Neural cell (in vitro differentiated cells): Measurements from ENCODE around the gene INAFM1. TPM values are rescaled to one million over a fixed set of nuclear protein-coding genes. Genes with fewer than 3 reads are reported as not detected.

Experiments used
- H2AFZ ChIP-seq: fragments of 200-600, 300-800 bp; sonication (generic), shearing (Covaris generic); 2 replicates; pipeline ENCODE4 v1.6.0; 2014; ENCODE audit warnings: low read depth, mild to moderate bottlenecking, antibody characterized with exemption, low read length, moderate library complexity
- H3F3A ChIP-seq: fragments of 200-600 bp; shearing (Covaris generic); 2 replicates; pipeline ENCODE4 v1.6.1; 2016; ENCODE audit warnings: mild to moderate bottlenecking, moderate library complexity, mixed read lengths, antibody characterized with exemption, low read length; ENCODE audit not compliant: insufficient read depth, poor library complexity, severe bottlenecking
- H3K27ac ChIP-seq: fragments of 200-600, 300-800 bp; sonication (generic), shearing (Covaris generic); 2 replicates; pipeline ENCODE4 v1.5.1; 2014; ENCODE audit warnings: mild to moderate bottlenecking, low read length, moderate library complexity
- H3K27me3 ChIP-seq: fragments of 300-800, 200-600 bp; sonication (generic), shearing (Covaris generic); 2 replicates; pipeline ENCODE4 v1.6.0; 2014; ENCODE audit warnings: mild to moderate bottlenecking, low read depth, low read length, moderate library complexity; ENCODE audit not compliant: insufficient read depth
- H3K36me3 ChIP-seq: fragments of 300-800, 200-600 bp; sonication (generic), shearing (Covaris generic); 2 replicates; pipeline ENCODE4 v1.5.1; 2014; ENCODE audit warnings: mild to moderate bottlenecking, antibody characterized with exemption, low read length, moderate library complexity; ENCODE audit not compliant: insufficient read depth
- H3K4me2 ChIP-seq: fragments of 300-800, 200-600 bp; sonication (generic), shearing (Covaris generic); 2 replicates; pipeline ENCODE4 v1.6.0; 2014; ENCODE audit warnings: mild to moderate bottlenecking, low read length
- H3K4me3 ChIP-seq: fragments of 300-800, 200-600 bp; sonication (generic), shearing (Covaris generic); 2 replicates; pipeline ENCODE4 v1.5.1; 2014; ENCODE audit warnings: mild to moderate bottlenecking, low read length, moderate library complexity
- H3K79me2 ChIP-seq: fragments of 200-600 bp; shearing (Covaris generic); replicated peaks from 2 replicates; pipeline ENCODE4 v1.6.0; 2014; ENCODE audit warnings: mild to moderate bottlenecking, low read length, moderate library complexity; ENCODE audit not compliant: insufficient read depth
- H3K9ac ChIP-seq: fragments of 300-800, 200-600 bp; sonication (generic), shearing (Covaris generic); 2 replicates; pipeline ENCODE4 v1.6.1; 2016; ENCODE audit warnings: mild to moderate bottlenecking, low read length, mixed read lengths
- H3K9me2 ChIP-seq: fragments of 200-600 bp; shearing (Covaris generic); 2 replicates; pipeline ENCODE4 v1.6.1; 2016; ENCODE audit warnings: mild to moderate bottlenecking, low read length, mixed read lengths; ENCODE audit not compliant: insufficient read depth
- H3K9me3 ChIP-seq: fragments of 200-600, 300-800 bp; sonication (generic), shearing (Covaris generic); 2 replicates; pipeline ENCODE4 v1.6.1; 2016; ENCODE audit warnings: mild to moderate bottlenecking, mixed run types, low read length, moderate library complexity, mixed read lengths
- H4K20me1 ChIP-seq: fragments of 200-600 bp; shearing (Covaris generic); 2 replicates; pipeline ENCODE4 v1.6.1; 2016; ENCODE audit warnings: mild to moderate bottlenecking, mixed run types; ENCODE audit not compliant: insufficient read depth
- CTCF ChIP-seq: fragments of 450-650 bp; IDR thresholded peaks from 2 replicates; pipeline ENCODE4 v1.5.1; 2014; ENCODE audit warnings: antibody characterized with exemption, mild to moderate bottlenecking, moderate library complexity; ENCODE audit not compliant: poor library complexity, severe bottlenecking
- EP300 ChIP-seq: fragments of 450-650 bp; conservative IDR thresholded peaks from 2 replicates; pipeline ENCODE4 v1.6.1; 2014; ENCODE audit warnings: antibody characterized with exemption, mild to moderate bottlenecking, moderate library complexity; ENCODE audit not compliant: poor library complexity, severe bottlenecking
- EZH2 ChIP-seq: fragments of 200-600, 300-800 bp; shearing (Covaris generic), sonication (generic); IDR thresholded peaks from 2 replicates; pipeline ENCODE4 v1.6.1; 2014; ENCODE audit warnings: antibody characterized with exemption, low read length, borderline replicate concordance, mild to moderate bottlenecking; ENCODE audit not compliant: insufficient read depth, poor library complexity, severe bottlenecking
- MXI1 ChIP-seq: fragments of 450-650 bp; conservative IDR thresholded peaks from 2 replicates; pipeline ENCODE4 v1.6.1; 2014; ENCODE audit warnings: antibody characterized with exemption, mild to moderate bottlenecking; ENCODE audit not compliant: poor library complexity, severe bottlenecking
- POLR2AphosphoS5 ChIP-seq: IDR thresholded peaks from 2 replicates; pipeline ENCODE4 v1.6.1; 2012
- RAD21 ChIP-seq: fragments of 450-650 bp; conservative IDR thresholded peaks from 2 replicates; pipeline ENCODE4 v1.6.1; 2014; ENCODE audit warnings: antibody characterized with exemption, mild to moderate bottlenecking, moderate library complexity
- SMC3 ChIP-seq: fragments of 450-650 bp; conservative IDR thresholded peaks from 2 replicates; pipeline ENCODE4 v1.6.1; 2014; ENCODE audit warnings: antibody characterized with exemption, mild to moderate bottlenecking, moderate library complexity; ENCODE audit not compliant: poor library complexity
- TAF1 ChIP-seq: IDR thresholded peaks from 2 replicates; pipeline ENCODE4 v1.6.1; 2012; ENCODE audit warnings: low read depth
- polyA plus RNA-seq: library from polyadenylated mRNA; depleted of rRNA; stranded (reverse); fragments of >200 nt; gene quantifications from 2 replicates; pipeline ENCODE4 v1.2.3, GENCODE V29; 2014

INAFM1 gene
- polyA plus RNA-seq, 1 donor from 2014 or later: 11.5 TPM

GRCh38 chr19:47236072-47236675, 38.5 kb upstream of the INAFM1 start:
- no peak overlapping the region for H3K4me3 ChIP-seq
- no peaks in the 10 kb centered on the region for H3K9me2 ChIP-seq
- H3K36me3 ChIP-seq: no peaks in the 10 kb centered on the region
- H3K4me2 ChIP-seq: no peak overlapping the region
- H3K27ac ChIP-seq: no peak overlapping the region
- no peak overlapping the region for H2AFZ ChIP-seq
- TF ChIP-seq RAD21 (no peak), EZH2 (no peak), POLR2AphosphoS5 (no peak), CTCF (no peak)
- H4K20me1 ChIP-seq: no peaks in the 10 kb centered on the region
- no peaks in the 10 kb centered on the region for H3K27me3 ChIP-seq
- H3K79me2 ChIP-seq: no peaks in the 10 kb centered on the region
- H3K9ac ChIP-seq: no peak overlapping the region
- H3F3A ChIP-seq: no peaks in the 10 kb centered on the region
- H3K9me3 ChIP-seq: no peaks in the 10 kb centered on the region

- Histone ChIP-seq H4K20me1 (no peaks in the 10 kb centered on the region), H3K4me3 (peak overlapping the region; percentile 62), H3K27ac (peak overlapping the region; percentile 58), H3F3A (no peaks in the 10 kb centered on the region), H3K4me2 (peak overlapping the region; percentile 44), H3K9me3 (no peaks in the 10 kb centered on the region), H3K79me2 (no peaks in the 10 kb centered on the region), H3K36me3 (no peaks in the 10 kb centered on the region), H3K9ac (peak overlapping the region; percentile 66), H3K27me3 (no peaks in the 10 kb centered on the region), H3K9me2 (no peaks in the 10 kb centered on the region), H2AFZ (no peak overlapping the region)
- TF ChIP-seq POLR2AphosphoS5 (no peak), RAD21 (no peak), TAF1 (no peak), SMC3 (no peak), EZH2 (no peak), EP300 (no peak), MXI1 (no peak)
Measured at GRCh38 chr19:47239152-47239551, 35.5 kb upstream of the INAFM1 start.

GRCh38 chr19:47239610-47240296, 34.9 kb upstream of the INAFM1 start:
- no peaks in the 10 kb centered on the region for H4K20me1 ChIP-seq
- no peaks in the 10 kb centered on the region for H3F3A ChIP-seq
- H3K79me2 ChIP-seq: no peaks in the 10 kb centered on the region
- H3K9me2 ChIP-seq: no peaks in the 10 kb centered on the region
- H3K4me3 ChIP-seq: peak overlapping the region; percentile 64
- no peaks in the 10 kb centered on the region for H3K9me3 ChIP-seq
- no peaks in the 10 kb centered on the region for H3K36me3 ChIP-seq
- no peaks in the 10 kb centered on the region for H3K27me3 ChIP-seq
- TF ChIP-seq POLR2AphosphoS5: no peak
- TF ChIP-seq EZH2: no peak
- TF ChIP-seq EP300: peak; percentile 83
- no peak for TF ChIP-seq CTCF
- peak; percentile 82 for TF ChIP-seq MXI1
- no peak overlapping the region for H2AFZ ChIP-seq
- peak overlapping the region; percentile 62 for H3K4me2 ChIP-seq
- H3K9ac ChIP-seq: peak overlapping the region; percentile 68
- peak overlapping the region; percentile 63 for H3K27ac ChIP-seq
